Cardiac fibroblast (primary cell): Measurements from ENCODE around the gene TARS3.
A peak's percentile ranks its signal among the peaks of the same experiment; 100 is the strongest.

ENCODE experiments used
- DNase-seq, 2 donors: peaks; one replicate each; pipeline versions ENCODE4 v3.0.0 to v3.0.0-alpha.2; 2010; ENCODE audit warnings: low read depth in 2 of 2
- H3K4me3 ChIP-seq, 2 donors: replicated peaks in 1 of 2; 1 replicate in 1 of 2; 2 replicates in 1 of 2; pipeline ENCODE4 v1.5.1; 2011; ENCODE audit warnings: low read depth in 2 of 2, low read length in 2 of 2, mild to moderate bottlenecking in 2 of 2, moderate library complexity in 1 of 2
- CTCF ChIP-seq: IDR thresholded peaks from one replicate; pipeline ENCODE4 v1.5.1; 2011; ENCODE audit warnings: low read depth, mild to moderate bottlenecking, low read length, inconsistent platforms

TARS3 gene

GRCh38 chr15:101648356-101648755 is 75.9 kb downstream of the TARS3 start:
- no peak overlapping the region for H3K4me3 ChIP-seq
- DNase-seq: no peak
- no peak for TF ChIP-seq CTCF

GRCh38 chr15:101647251-101647650 is 77.0 kb downstream of the TARS3 start:
- no peak for TF ChIP-seq CTCF
- no peak for DNase-seq
- H3K4me3 ChIP-seq: no peak overlapping the region

- H3K4me3 ChIP-seq: no peak overlapping the region
- no peak for TF ChIP-seq CTCF
- no peak for DNase-seq
Observed at GRCh38 chr15:101646672-101647071, 77.6 kb downstream of the TARS3 start.

GRCh38 chr15:101642361-101642760 is 81.9 kb downstream of the TARS3 start:
- DNase-seq: peak; percentile 39 to 40
- peak; percentile 17 for TF ChIP-seq CTCF
- no peak overlapping the region for H3K4me3 ChIP-seq

GRCh38 chr15:101641894-101642293 is 82.4 kb downstream of the TARS3 start:
- no peak overlapping the region for H3K4me3 ChIP-seq
- DNase-seq: peak; percentile 72 to 86
- no peak for TF ChIP-seq CTCF

GRCh38 chr15:101641129-101641764 is 83.0 kb downstream of the TARS3 start:
- H3K4me3 ChIP-seq: no peak overlapping the region
- DNase-seq: peak; percentile 87 to 88
- peak; percentile 92 for TF ChIP-seq CTCF

GRCh38 chr15:101639667-101640066 is 84.6 kb downstream of the TARS3 start:
- DNase-seq: no peak
- no peak overlapping the region for H3K4me3 ChIP-seq
- no peak for TF ChIP-seq CTCF
